K562 (cell line): Measurements from ENCODE around the gene ZNF333. TPM values are rescaled to one million over a fixed set of nuclear protein-coding genes. Genes with fewer than 3 reads are reported as not detected.
A peak's percentile ranks its signal among the peaks of the same experiment; 100 is the strongest.

Experiments used
- ATAC-seq: fragments of 200-7000 bp; cut with Tn5 transposase; 3 replicates; pipeline ENCODE4 v1.9.1; 2020; ENCODE audit warnings: moderate library complexity
- BruUV-seq: library from RNA; stranded (reverse); fragments of 400-500 nt; replicated peaks from 2 replicates; lab custom pipeline; 2021; lab: Mats Ljungman, UMichigan
- CTCF ChIA-PET: fragments of 300-600 bp; formaldehyde crosslinking; extraction: SDS; loops from one replicate; lab custom pipeline; 2021; ENCODE audit warnings: low intra/inter-chr PET ratio; lab: Yijun Ruan, JAX
- POLR2A ChIA-PET: fragments of 300-600, 350-650 bp; sonication (Branson Sonifier 250); formaldehyde crosslinking; extraction: SDS; loops from one replicate; lab custom pipeline; 2021; ENCODE audit warnings: antibody characterized with exemption, inconsistent platforms; lab: Yijun Ruan, JAX
- DNase-seq, 4 experiments: peaks; one replicate each; pipeline versions ENCODE4 v3.0.0 to v3.0.0-alpha.2; 2011 to 2018; ENCODE audit warnings: low spot score in 3 of 4, mixed read lengths in 3 of 4; ENCODE audit errors: extremely low read depth in 1 of 4
- FAIRE-seq: peaks from 2 replicates; lab custom pipeline; 2011; peaks lifted over from hg19 to GRCh38; lab: Jason Lieb, UNC
- H2AFZ ChIP-seq: 2 replicates; pipeline ENCODE4 v1.6.0; 2011; ENCODE audit warnings: low read depth, low read length, control low read depth, inconsistent platforms
- H3K27ac ChIP-seq: fragments of 200-600 bp; 3 replicates; pipeline ENCODE4 v1.8.0; 2011; ENCODE audit warnings: low read depth, mild to moderate bottlenecking, control low read depth, inconsistent platforms, low read length, moderate library complexity, mixed read lengths; ENCODE audit errors: extremely low read depth
- H3K27me3 ChIP-seq, 2 experiments: fragments of 300-600 bp in 1 of 2; 2 replicates in 1 of 2; 3 replicates in 1 of 2; pipeline versions ENCODE4 v1.6.0 to v1.8.0; 2011; ENCODE audit warnings: inconsistent platforms in 2 of 2, low read length in 2 of 2, mild to moderate bottlenecking in 1 of 2, mixed read lengths in 1 of 2, moderate library complexity in 1 of 2; ENCODE audit not compliant: control insufficient read depth in 2 of 2, insufficient read depth in 2 of 2
- H3K36me3 ChIP-seq: fragments of 300-600 bp; 3 replicates; pipeline ENCODE4 v1.8.0; 2011; ENCODE audit warnings: mild to moderate bottlenecking, low read length, inconsistent platforms; ENCODE audit not compliant: control insufficient read depth, insufficient read depth
- H3K4me1 ChIP-seq, 2 experiments: fragments of 200-600 bp in 1 of 2; replicated peaks in 1 of 2; 2 replicates in 1 of 2; 3 replicates in 1 of 2; pipeline versions ENCODE4 v1.5.1 to v1.8.0; 2011; ENCODE audit warnings: inconsistent platforms in 2 of 2, low read length in 2 of 2, mild to moderate bottlenecking in 1 of 2, mixed read lengths in 1 of 2, moderate library complexity in 1 of 2; ENCODE audit not compliant: control insufficient read depth in 2 of 2, insufficient read depth in 2 of 2
- H3K4me2 ChIP-seq: 2 replicates; pipeline ENCODE4 v1.6.1; 2011; ENCODE audit warnings: low read length, control low read depth, inconsistent platforms, mixed read lengths; ENCODE audit not compliant: insufficient read depth
- H3K4me3 ChIP-seq: fragments of 200-600 bp; sonication (generic), shearing (Covaris generic); 2 replicates; pipeline ENCODE4 v1.5.1; 2016; ENCODE audit warnings: control low read depth, inconsistent platforms
- H3K79me2 ChIP-seq: fragments of 200-600 bp; 3 replicates; pipeline ENCODE4 v1.8.0; 2011; ENCODE audit warnings: low read length, inconsistent platforms; ENCODE audit not compliant: control insufficient read depth, insufficient read depth
- H3K9ac ChIP-seq, 2 experiments: 2 replicates each; pipeline versions ENCODE4 v1.6.0 to v1.6.1; 2011; ENCODE audit warnings: low read depth in 2 of 2, low read length in 2 of 2, control low read depth in 1 of 2, inconsistent platforms in 1 of 2, mild to moderate bottlenecking in 1 of 2, mixed read lengths in 1 of 2; ENCODE audit not compliant: insufficient read depth in 1 of 2
- H3K9me1 ChIP-seq: one replicate; pipeline ENCODE4 v1.6.0; 2011; ENCODE audit warnings: inconsistent platforms, mild to moderate bottlenecking, low read length, moderate library complexity; ENCODE audit not compliant: control insufficient read depth, insufficient read depth
- H3K9me3 ChIP-seq: replicated peaks from 2 replicates; pipeline ENCODE4 v1.5.1; 2011; ENCODE audit warnings: low read depth, low read length, inconsistent platforms; ENCODE audit not compliant: control insufficient read depth, insufficient read depth
- H4K20me1 ChIP-seq: replicated peaks from 2 replicates; pipeline ENCODE4 v1.6.1; 2011; ENCODE audit warnings: low read length, inconsistent platforms, mixed read lengths; ENCODE audit not compliant: control insufficient read depth, insufficient read depth
- NFIC ChIP-seq: fragments of 450-650 bp; IDR thresholded peaks from 2 replicates; pipeline ENCODE4 v1.6.1; 2017; ENCODE audit warnings: mild to moderate bottlenecking, inconsistent platforms
- SAFB2 ChIP-seq: fragments of 200-400 bp; formaldehyde crosslinking; IDR thresholded peaks from 2 replicates; pipeline ENCODE4 v1.6.1; 2018; ENCODE audit warnings: borderline replicate concordance, low read length, low read depth, moderate library complexity; ENCODE audit not compliant: severe bottlenecking
- SMARCB1 ChIP-seq: IDR thresholded peaks from 2 replicates; pipeline ENCODE4 v1.6.1; 2011; ENCODE audit warnings: improper control_type of control experiment, low read depth; ENCODE audit not compliant: insufficient read length
- XRCC4 ChIP-seq: IDR thresholded peaks from one replicate; pipeline ENCODE4 v1.6.1; 2011; ENCODE audit not compliant: insufficient read depth, insufficient read length; ENCODE audit errors: extremely low read depth
- WGBS: fragments of 100-300 bp; shearing (Covaris generic); methylation state at CpG from one replicate; pipeline ENCODE4 v1.1.6; 2016; ENCODE audit warnings: low coverage, mixed read lengths; ENCODE audit not compliant: insufficient coverage; ENCODE audit errors: missing lambda C conversion rate; 5-methylcytosine and 5-hydroxymethylcytosine counted together
- in situ Hi-C: fragments of 300-500 bp; cut with MboI; formaldehyde crosslinking; loops from 4 replicates; pipeline ENCODE4 v1.15.0; 2018; ENCODE audit warnings: inconsistent platforms, mixed read lengths
- intact Hi-C: fragments of 100-400 bp; cut with micrococcal nuclease; formaldehyde crosslinking; loops from 2 replicates; pipeline ENCODE4 v1.14.2; 2022
- polyA plus RNA-seq, 8 experiments: library from polyadenylated mRNA; depleted of rRNA in 4 of 8; stranded (reverse) in 5 of 8; unstranded in 3 of 8; fragments of >200 nt; fragmentation: Nextera tagmentation in 2 of 8; fragmentation: Illumina TruSeq in 1 of 8; extraction: Ambion mirVana in 2 of 8; extraction: Trizol in 1 of 8; gene quantifications; 2 replicates each; pipeline versions ENCODE4 v1.2.1 to v1.2.3, GENCODE V29; 2011 to 2014; ENCODE audit warnings: inconsistent platforms in 1 of 8, missing spikeins in 1 of 8
- total RNA-seq, 7 experiments: library from RNA; depleted of rRNA in 6 of 7; stranded (reverse); fragments of >200 nt in 6 of 7; fragmentation: Illumina TruSeq in 2 of 7; extraction: Trizol in 2 of 7; gene quantifications; 2 replicates each; pipeline versions ENCODE4 v1.2.1 to v1.2.3, GENCODE V29; 2011 to 2021; ENCODE audit warnings: low replicate concordance in 1 of 7
- TF ChIP-seq, protein P1 (sequence below), 2 experiments: fragments of 450-650 bp; formaldehyde crosslinking in 1 of 2; IDR thresholded peaks; 2 replicates each; pipeline versions ENCODE4 v1.4.0 to v1.6.1; 2014 to 2020; ENCODE audit warnings: mild to moderate bottlenecking in 2 of 2, borderline replicate concordance in 1 of 2, low read depth in 1 of 2

The ZNF333 gene
- total and polyA plus RNA-seq, 9 of the 15 experiments (the other 6 are each of a cell fraction or from before 2014, with no cell fraction given), result 2.8 to 10.3 (median 6.3) TPM

- TF ChIP-seq XRCC4 (no peak), SMARCB1 (no peak)
These were observed 3.4 kb upstream of the ZNF333 start (continued) for GRCh38 chr19:14686411-14686810.

GRCh38 chr19:14694641-14695266 is 4.9 kb downstream of the ZNF333 start:
- H3K9ac ChIP-seq, result no peak overlapping the region

More at GRCh38 chr19:14694641-14695266, 4.9 kb downstream of the ZNF333 start:
- Histone ChIP-seq H3K9me3 (no peaks in the 10 kb centered on the region), H3K79me2 (peaks cover 6% of the 10 kb centered on the region), H3K27me3 (no peaks in the 10 kb centered on the region), H2AFZ (no peak overlapping the region), H3K4me1 (peaks cover 0 to 3% of the 10 kb centered on the region in 2 experiments; a peak in 1 of 5 replicates), H3K4me3 (no peak overlapping the region), H3K9me1 (no peaks in the 10 kb centered on the region), H4K20me1 (no peaks in the 10 kb centered on the region), H3K27ac (no peak overlapping the region), H3K36me3 (peaks cover 11% of the 10 kb centered on the region; the same call in 2 of the 3 replicates), H3K4me2 (no peak overlapping the region)
- intact Hi-C loops, result no loop called here
- ATAC-seq (no peak), FAIRE-seq (no peak), DNase-seq (no peak)
- BruUV-seq, result no TSS peak
- POLR2A ChIA-PET, result interaction anchor here (0.6 to 1.2 kb wide), 2 partner anchors 12 to 14 kb away, joined by 3 read pairs; no protein-coding TSS in a partner anchor
- WGBS, result 75% methylated on average over 13 of the region's 13 CpGs
- TF ChIP-seq NFIC (peak; percentile 64), SAFB2 (no peak)
- TF ChIP-seq, protein P1, sequence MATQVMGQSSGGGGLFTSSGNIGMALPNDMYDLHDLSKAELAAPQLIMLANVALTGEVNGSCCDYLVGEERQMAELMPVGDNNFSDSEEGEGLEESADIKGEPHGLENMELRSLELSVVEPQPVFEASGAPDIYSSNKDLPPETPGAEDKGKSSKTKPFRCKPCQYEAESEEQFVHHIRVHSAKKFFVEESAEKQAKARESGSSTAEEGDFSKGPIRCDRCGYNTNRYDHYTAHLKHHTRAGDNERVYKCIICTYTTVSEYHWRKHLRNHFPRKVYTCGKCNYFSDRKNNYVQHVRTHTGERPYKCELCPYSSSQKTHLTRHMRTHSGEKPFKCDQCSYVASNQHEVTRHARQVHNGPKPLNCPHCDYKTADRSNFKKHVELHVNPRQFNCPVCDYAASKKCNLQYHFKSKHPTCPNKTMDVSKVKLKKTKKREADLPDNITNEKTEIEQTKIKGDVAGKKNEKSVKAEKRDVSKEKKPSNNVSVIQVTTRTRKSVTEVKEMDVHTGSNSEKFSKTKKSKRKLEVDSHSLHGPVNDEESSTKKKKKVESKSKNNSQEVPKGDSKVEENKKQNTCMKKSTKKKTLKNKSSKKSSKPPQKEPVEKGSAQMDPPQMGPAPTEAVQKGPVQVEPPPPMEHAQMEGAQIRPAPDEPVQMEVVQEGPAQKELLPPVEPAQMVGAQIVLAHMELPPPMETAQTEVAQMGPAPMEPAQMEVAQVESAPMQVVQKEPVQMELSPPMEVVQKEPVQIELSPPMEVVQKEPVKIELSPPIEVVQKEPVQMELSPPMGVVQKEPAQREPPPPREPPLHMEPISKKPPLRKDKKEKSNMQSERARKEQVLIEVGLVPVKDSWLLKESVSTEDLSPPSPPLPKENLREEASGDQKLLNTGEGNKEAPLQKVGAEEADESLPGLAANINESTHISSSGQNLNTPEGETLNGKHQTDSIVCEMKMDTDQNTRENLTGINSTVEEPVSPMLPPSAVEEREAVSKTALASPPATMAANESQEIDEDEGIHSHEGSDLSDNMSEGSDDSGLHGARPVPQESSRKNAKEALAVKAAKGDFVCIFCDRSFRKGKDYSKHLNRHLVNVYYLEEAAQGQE (IDR thresholded peaks at IDR 0.05; ENCODE audit: borderline replicate concordance), result peak; percentile 33; the same call in 1 of the 2 replicates
- TF ChIP-seq, protein P1 (CRISPR knock-in tag; IDR thresholded peaks at IDR 0.05; ENCODE audit: low read depth), result no peak
- TF ChIP-seq, all 486 proteins: peak for 2
- CTCF ChIA-PET, result no interaction called here
- in situ Hi-C loops, result no loop called here
